ENCODE data around the gene BTNL3. TPM values are rescaled to one million over a fixed set of nuclear protein-coding genes. Genes with fewer than 3 reads are reported as not detected.

Gene BTNL3
- total RNA-seq, 1 donor from 2014 or later = not detected

- no peaks in the 10 kb centered on the region for H3K36me3 ChIP-seq
- TF ChIP-seq CTCF (IDR thresholded peaks at IDR 0.05) = no peak
- H3K27ac ChIP-seq = no peak overlapping the region
- H3K4me3 ChIP-seq = no peak overlapping the region
- H3K9me3 ChIP-seq = no peaks in the 10 kb centered on the region
- intact Hi-C loops (cut with DNase I) = no loop called here
- no peaks in the 10 kb centered on the region for H3K27me3 ChIP-seq
- no peak for DNase-seq (ENCODE audit: low spot score in 2 of 2)
- H3K4me1 ChIP-seq = no peaks in the 10 kb centered on the region
Observed at GRCh38 chr5:180970875-180971274, 17.8 kb upstream of the BTNL3 start.

- Histone ChIP-seq H3K27ac (no peak overlapping the region), H3K4me1 (no peaks in the 10 kb centered on the region), H3K27me3 (no peaks in the 10 kb centered on the region), H3K4me3 (no peak overlapping the region), H3K9me3 (no peaks in the 10 kb centered on the region), H3K36me3 (no peaks in the 10 kb centered on the region)
- TF ChIP-seq CTCF (IDR thresholded peaks at IDR 0.05) = no peak
- intact Hi-C loops (cut with DNase I) = no loop called here
- no peak for DNase-seq (ENCODE audit: low spot score in 2 of 2)
Observed at GRCh38 chr5:180974612-180975315, 13.9 kb upstream of the BTNL3 start.

- H3K27ac ChIP-seq = no peak overlapping the region
- no peaks in the 10 kb centered on the region for H3K27me3 ChIP-seq
- no peak for DNase-seq (ENCODE audit: low spot score in 2 of 2)
- no peak overlapping the region for H3K4me3 ChIP-seq
- H3K9me3 ChIP-seq = no peaks in the 10 kb centered on the region
- no peaks in the 10 kb centered on the region for H3K4me1 ChIP-seq
- intact Hi-C loops (cut with DNase I) = no loop called here
- no peaks in the 10 kb centered on the region for H3K36me3 ChIP-seq
- TF ChIP-seq CTCF (IDR thresholded peaks at IDR 0.05) = no peak
Observed at GRCh38 chr5:180975338-180975737, 13.3 kb upstream of the BTNL3 start.

- no peaks in the 10 kb centered on the region for H3K27me3 ChIP-seq
- no peaks in the 10 kb centered on the region for H3K4me1 ChIP-seq
- no peaks in the 10 kb centered on the region for H3K36me3 ChIP-seq
- H3K27ac ChIP-seq = no peak overlapping the region
- intact Hi-C loops (cut with DNase I) = no loop called here
- no peak for DNase-seq (ENCODE audit: low spot score in 2 of 2)
- H3K9me3 ChIP-seq = no peaks in the 10 kb centered on the region
- H3K4me3 ChIP-seq = no peak overlapping the region
- no peak for TF ChIP-seq CTCF (IDR thresholded peaks at IDR 0.05)
Observed at GRCh38 chr5:180976518-180976917, 12.1 kb upstream of the BTNL3 start.

- no peaks in the 10 kb centered on the region for H3K4me1 ChIP-seq
- no peaks in the 10 kb centered on the region for H3K27me3 ChIP-seq
- DNase-seq (ENCODE audit: low spot score in 2 of 2) = no peak
- intact Hi-C loops (cut with DNase I) = no loop called here
- no peak for TF ChIP-seq CTCF (IDR thresholded peaks at IDR 0.05)
- no peak overlapping the region for H3K4me3 ChIP-seq
- no peaks in the 10 kb centered on the region for H3K36me3 ChIP-seq
- H3K27ac ChIP-seq = no peak overlapping the region
- H3K9me3 ChIP-seq = no peaks in the 10 kb centered on the region
Observed at GRCh38 chr5:180977852-180978251, 10.8 kb upstream of the BTNL3 start.
